LHCN-M2 (cell line): Measurements from ENCODE around the gene CHRM2. TPM values are rescaled to one million over a fixed set of nuclear protein-coding genes. Genes with fewer than 3 reads are reported as not detected.

ENCODE experiments used
- DNase-seq: peaks from one replicate; pipeline ENCODE4 v3.0.0-alpha.2; 2012; ENCODE audit warnings: low read depth
- total RNA-seq: library from RNA; depleted of rRNA; stranded (reverse); fragments of >200 nt; gene quantifications from 2 replicates; pipeline ENCODE4 v1.2.3, GENCODE V29; 2014

The CHRM2 gene
- total RNA-seq, 1 experiment from 2014 or later, result 0.06 TPM

- DNase-seq, result peak; percentile 51
These were observed 157.2 kb downstream of the CHRM2 start for GRCh38 chr7:137025469-137026175.

GRCh38 chr7:137026176-137026500, 157.7 kb downstream of the CHRM2 start:
- DNase-seq, result peak; percentile 27

GRCh38 chr7:137032436-137032835, 164.0 kb downstream of the CHRM2 start:
- DNase-seq, result peak; percentile 42

- no peak for DNase-seq
These were observed 168.3 kb downstream of the CHRM2 start for GRCh38 chr7:137036768-137037167.

- no peak for DNase-seq
These were observed 170.3 kb downstream of the CHRM2 start for GRCh38 chr7:137038706-137039105.

GRCh38 chr7:137040745-137041144, 172.3 kb downstream of the CHRM2 start:
- DNase-seq, result no peak

GRCh38 chr7:137045573-137045972, 177.1 kb downstream of the CHRM2 start:
- DNase-seq, result no peak

GRCh38 chr7:137069249-137069963, 201.0 kb downstream of the CHRM2 start:
- no peak for DNase-seq
